MCF 10A (cell line): Measurements from ENCODE around the gene TTC39C. TPM values are rescaled to one million over a fixed set of nuclear protein-coding genes. Genes with fewer than 3 reads are reported as not detected.
"Not testable (repeated sequence)": the region's sequence is repeated elsewhere in the genome, so short reads cannot be mapped to it uniquely, and the experiment has no call there.

Experiments used
- BruUV-seq: library from RNA; stranded (reverse); fragments of 400-500 nt; replicated peaks from 2 replicates; lab custom pipeline; 2021; lab: Mats Ljungman, UMichigan
- CTCF ChIA-PET: fragments of 300-600 bp; sonication (Branson Sonifier 250); formaldehyde crosslinking; extraction: SDS; loops from one replicate; lab custom pipeline; 2021; ENCODE audit warnings: antibody characterized with exemption, inconsistent platforms; lab: Yijun Ruan, JAX
- POLR2A ChIA-PET: fragments of 300-600, 350-650 bp; sonication (Branson Sonifier 250); formaldehyde crosslinking; extraction: SDS; loops from one replicate; lab custom pipeline; 2020; ENCODE audit warnings: antibody characterized with exemption, inconsistent platforms; lab: Yijun Ruan, JAX
- DNase-seq: peaks from one replicate; pipeline ENCODE4 v3.0.0-alpha.2; 2018; ENCODE audit not compliant: unreplicated experiment
- H3K27ac Mint-ChIP-seq: one replicate; pipeline ENCODE4 v1.8.0; 2022; ENCODE audit warnings: mild to moderate bottlenecking, low read depth, mixed read lengths; ENCODE audit not compliant: unreplicated experiment
- H3K27me3 Mint-ChIP-seq: one replicate; pipeline ENCODE4 v1.8.0; 2022; ENCODE audit warnings: mixed read lengths; ENCODE audit not compliant: insufficient read depth, unreplicated experiment
- H3K36me3 Mint-ChIP-seq: one replicate; pipeline ENCODE4 v1.8.0; 2022; ENCODE audit warnings: mild to moderate bottlenecking, moderate library complexity, mixed read lengths; ENCODE audit not compliant: insufficient read depth, unreplicated experiment
- H3K4me1 Mint-ChIP-seq: one replicate; pipeline ENCODE4 v1.8.0; 2022; ENCODE audit warnings: mixed read lengths; ENCODE audit not compliant: insufficient read depth, unreplicated experiment
- H3K4me3 Mint-ChIP-seq: one replicate; pipeline ENCODE4 v1.8.0; 2022; ENCODE audit warnings: mild to moderate bottlenecking, moderate library complexity, mixed read lengths; ENCODE audit not compliant: unreplicated experiment
- H3K9me3 Mint-ChIP-seq: one replicate; pipeline ENCODE4 v1.8.0; 2022; ENCODE audit warnings: mixed read lengths; ENCODE audit not compliant: unreplicated experiment
- CTCF ChIP-seq: fragments of 200-600 bp; IDR thresholded peaks from one replicate; pipeline ENCODE4 v1.8.0; 2022; ENCODE audit warnings: antibody characterized with exemption, mild to moderate bottlenecking; ENCODE audit not compliant: unreplicated experiment
- intact Hi-C: fragments of 100-400 bp; cut with micrococcal nuclease; formaldehyde crosslinking; loops from 2 replicates; pipeline ENCODE4 v1.14.1; 2022
- total RNA-seq: library from RNA; stranded (reverse); gene quantifications from 2 replicates; pipeline ENCODE4 v1.2.3, GENCODE V29; 2022

TTC39C gene
- total RNA-seq, 1 experiment from 2014 or later = 12.9 TPM

- ChIA-PET CTCF (interaction anchor here (0.6 to 1.4 kb wide), 4 partner anchors 43 to 411 kb away, joined by 3 to 7 read pairs (median 4); no protein-coding TSS in a partner anchor), POLR2A (interaction anchor here (0.6 to 0.9 kb wide), 3 partner anchors 25 to 113 kb away, joined by 3 read pairs; no protein-coding TSS in a partner anchor)
- H3K36me3 Mint-ChIP-seq = peaks cover 12% of the 10 kb centered on the region
Measured at GRCh38 chr18:24071779-24072178, 57.2 kb downstream of the TTC39C start.

GRCh38 chr18:24072743-24073142 lies 58.2 kb downstream of the TTC39C start:
- intact Hi-C loops = no loop called here
- no peak for DNase-seq
- no TSS peak for BruUV-seq
- POLR2A ChIA-PET = interaction anchor here (0.8 kb wide), 2 partner anchors 9 to 74 kb away, joined by 3 to 4 read pairs; no protein-coding TSS in a partner anchor
- H3K27ac Mint-ChIP-seq = no peak overlapping the region
- no peaks in the 10 kb centered on the region for H3K9me3 Mint-ChIP-seq
- peaks cover 12% of the 10 kb centered on the region for H3K36me3 Mint-ChIP-seq
- no peaks in the 10 kb centered on the region for H3K27me3 Mint-ChIP-seq
- H3K4me1 Mint-ChIP-seq = peaks cover 19% of the 10 kb centered on the region
- no peak for TF ChIP-seq CTCF
- CTCF ChIA-PET = interaction anchor here (0.6 to 1.4 kb wide), 3 partner anchors 39 to 118 kb away, joined by 3 to 4 read pairs (median 3); no protein-coding TSS in a partner anchor
- no peak overlapping the region for H3K4me3 Mint-ChIP-seq

More at GRCh38 chr18:24071779-24072178, 57.2 kb downstream of the TTC39C start:
- Mint-ChIP-seq H3K9me3 (no peaks in the 10 kb centered on the region), H3K4me3 (no peak overlapping the region), H3K4me1 (peaks cover 15% of the 10 kb centered on the region), H3K27me3 (no peaks in the 10 kb centered on the region), H3K27ac (no peak overlapping the region)
- DNase-seq = no peak
- no TSS peak for BruUV-seq
- no peak for TF ChIP-seq CTCF
- intact Hi-C loops = no loop called here

GRCh38 chr18:24073791-24074190 lies 59.2 kb downstream of the TTC39C start:
- DNase-seq = no peak
- intact Hi-C loops = no loop called here
- TF ChIP-seq CTCF = no peak
- Mint-ChIP-seq H3K36me3 (peaks cover 19% of the 10 kb centered on the region), H3K9me3 (no peaks in the 10 kb centered on the region), H3K27me3 (no peaks in the 10 kb centered on the region), H3K4me1 (peaks cover 19% of the 10 kb centered on the region), H3K4me3 (no peak overlapping the region), H3K27ac (no peak overlapping the region)
- POLR2A ChIA-PET = no interaction called here
- CTCF ChIA-PET = interaction anchor here (1.2 kb wide), 1 partner anchor 38 kb away, joined by 4 read pairs; no protein-coding TSS in a partner anchor
- no TSS peak for BruUV-seq

GRCh38 chr18:24074757-24075156 lies 60.2 kb downstream of the TTC39C start:
- H3K27me3 Mint-ChIP-seq, POLR2A ChIA-PET, BruUV-seq, H3K4me3 Mint-ChIP-seq, intact Hi-C loops, H3K9me3 Mint-ChIP-seq, DNase-seq, CTCF ChIA-PET, H3K27ac Mint-ChIP-seq: not testable (repeated sequence)
- H3K36me3 Mint-ChIP-seq = peaks cover 20% of the 10 kb centered on the region
- peaks cover 19% of the 10 kb centered on the region for H3K4me1 Mint-ChIP-seq
